Heart right ventricle (tissue), 16 donors: ENCODE results near the gene KRT81. TPM values are rescaled to one million over a fixed set of nuclear protein-coding genes. Genes with fewer than 3 reads are reported as not detected.

Experiments used
- ATAC-seq, 8 donors: fragments of 200-7000 bp; cut with Tn5 transposase; one replicate each; pipeline ENCODE4 v1.9.1; 2020; ENCODE audit warnings: mild to moderate bottlenecking in 8 of 8, moderate library complexity in 8 of 8, moderate number of reproducible peaks in 1 of 8
- DNase-seq, 2 donors: peaks; one replicate each; pipeline ENCODE4 v3.0.0-alpha.2; 2020
- H3K27ac ChIP-seq, 10 donors: fragments of 200-600 bp; sonication (generic) in 2 of 10; one replicate each; pipeline versions ENCODE4 v1.5.0 to v1.8.0; 2020 to 2022; ENCODE audit warnings: mild to moderate bottlenecking in 3 of 10
- H3K27me3 ChIP-seq, 7 donors: fragments of 200-600 bp; one replicate each; pipeline ENCODE4 v1.8.0; 2021 to 2022; ENCODE audit warnings: mild to moderate bottlenecking in 2 of 7
- H3K36me3 ChIP-seq, 9 donors: fragments of 200-600 bp; sonication (generic) in 1 of 9; one replicate each; pipeline versions ENCODE4 v1.5.0 to v1.8.0; 2020 to 2022; ENCODE audit warnings: mild to moderate bottlenecking in 2 of 9
- H3K4me1 ChIP-seq, 9 donors: fragments of 200-600 bp; sonication (generic) in 1 of 9; one replicate each; pipeline versions ENCODE4 v1.5.0 to v1.8.0; 2020 to 2022; ENCODE audit warnings: mild to moderate bottlenecking in 4 of 9
- H3K4me3 ChIP-seq, 10 donors: fragments of 200-600 bp; sonication (generic) in 2 of 10; one replicate each; pipeline versions ENCODE4 v1.5.0 to v1.8.0; 2020 to 2022; ENCODE audit warnings: mild to moderate bottlenecking in 7 of 10, moderate library complexity in 2 of 10
- H3K9me3 ChIP-seq, 11 donors: fragments of 200-600 bp in 10 of 11; sonication (generic) in 2 of 11; one replicate each; pipeline versions ENCODE4 v1.5.0 to v1.8.0; 2013 to 2022; ENCODE audit warnings: mild to moderate bottlenecking in 2 of 11, control low read depth in 1 of 11, moderate library complexity in 1 of 11
- WGBS, 2 donors: extraction: QIAGEN DNeasy Blood & Tissue Kit; methylation state at CpG; one replicate each; pipeline ENCODE4 v1.1.7; 2013; ENCODE audit warnings: inconsistent platforms in 1 of 2; 5-methylcytosine and 5-hydroxymethylcytosine counted together
- intact Hi-C, 10 donors: fragments of 100-400 bp; cut with DNase I; formaldehyde crosslinking; loops; one replicate each; pipeline versions ENCODE4 v1.11.1 to v1.14.2; 2022
- polyA plus RNA-seq, 2 donors: library from polyadenylated mRNA; stranded (reverse); fragments of 200-250 nt; gene quantifications; one replicate each; pipeline ENCODE4 v1.2.3, GENCODE V29; 2013
- total RNA-seq, 10 donors: library from RNA; stranded (reverse); fragmentation: NEBNext Ultra II Directional in 3 of 10; extraction: Animal tissue kit (Norgen Biotek cat#: 25700) in 3 of 10; gene quantifications; one replicate each; pipeline versions ENCODE4 v1.2.1 to v1.2.4, GENCODE V29; 2021 to 2023
- TF ChIP-seq, protein P1 (sequence below), 9 donors: fragments of 200-600 bp; sonication (generic) in 2 of 9; IDR thresholded peaks; one replicate each; pipeline versions ENCODE4 v1.5.0 to v1.8.0; 2021 to 2022; ENCODE audit warnings: antibody characterized with exemption in 9 of 9, mild to moderate bottlenecking in 5 of 9, moderate library complexity in 1 of 9
- donor health status: Arrhythmogenic right ventricular cardiomyopathy.
- donor health status: ischemic (EF 13 %, LVEDD 7.1; RV severe dilation, severe dysfunction).
- donor health status: healthy with polysubstance abuse.
- donor health status: DM: no; HTN: yes; CAD: no.
- donor health status: DM: no; HTN: no; CAD: no.
- donor health status: ischemic (EF 25% LVEDD 6.9; RV normal size, moderate dysfunction).
- donor health status: ischemic (EF 25% LVEDD 5.7; RV mildly dilated, moderate dysfunction).
- donor health status: healthy.
- donor health status: DM: yes; HTN: yes; CAD: no.
- donor health status: Ischemic cardiomyopathy.
- donor health status: ischemic (EF 35%, LVEDD 5.7; RV mildly dilated, moderate dysfunction).
- donor health status: nonischemic (EF 11% LVEDD 7.7; RV severe dilation, severe dysfunction).
- donor health status: DM: yes; HTN: yes; CAD: no.
- donor health status: PGD.
- donor health status: ischemic (EF 29% LVEDD 5.4; RV normal size, mild dysfunction).
- donor health status: nonischemic (EF 23%, LVEDD 6.1; RV moderate dilation, normal function).

The KRT81 gene
- total and polyA plus RNA-seq, 12 donors: not detected

DNA sequence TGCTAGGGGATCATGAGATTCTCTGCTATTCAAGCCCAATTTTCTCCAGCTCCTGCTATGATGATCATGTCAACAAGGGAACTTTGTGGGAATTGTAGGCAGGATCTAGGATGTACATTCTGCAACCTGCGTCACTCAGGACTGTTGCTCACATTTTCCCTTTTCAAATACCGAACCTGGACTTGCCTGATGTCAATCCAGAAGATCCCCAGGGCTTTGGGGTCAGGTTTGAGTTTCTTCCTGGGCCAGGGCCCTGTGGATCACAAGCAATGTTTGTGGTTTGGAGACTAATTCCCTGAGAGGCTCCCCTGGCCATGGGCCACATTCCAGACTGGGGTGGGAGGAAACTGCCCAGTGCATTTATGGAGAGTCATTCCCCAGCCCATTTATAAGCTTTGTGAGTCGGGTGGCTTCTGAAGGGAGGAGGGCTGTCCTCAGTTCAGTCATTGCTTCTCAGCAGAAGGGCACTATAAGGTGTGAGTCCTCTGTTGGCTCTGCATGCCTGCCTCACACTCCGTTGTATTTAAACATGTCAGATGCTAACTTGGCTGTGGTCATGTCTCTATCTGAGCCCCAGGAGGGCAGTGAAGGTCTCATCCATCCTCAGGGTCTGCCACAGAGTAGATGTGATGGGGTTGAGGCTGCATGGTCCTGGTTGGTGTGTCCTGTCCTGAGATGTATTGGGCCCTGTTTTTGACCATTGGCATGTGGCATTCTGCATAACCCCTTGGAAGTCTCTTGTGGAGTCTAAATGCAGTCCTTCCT lies 10.4 kb downstream of the KRT81 start:
- no peak overlapping the region for H3K4me3 ChIP-seq
- peak overlapping the region in 5 of 10 donors; percentile 31 to 69 (median 65) for H3K27ac ChIP-seq
- intact Hi-C loops: no loop called here
- H3K36me3 ChIP-seq: no peaks in the 10 kb centered on the region
- peak in 7 of 8 donors; percentile 22 to 59 (median 48) for ATAC-seq
- DNase-seq: peak; percentile 50 to 65
- TF ChIP-seq, protein P1, sequence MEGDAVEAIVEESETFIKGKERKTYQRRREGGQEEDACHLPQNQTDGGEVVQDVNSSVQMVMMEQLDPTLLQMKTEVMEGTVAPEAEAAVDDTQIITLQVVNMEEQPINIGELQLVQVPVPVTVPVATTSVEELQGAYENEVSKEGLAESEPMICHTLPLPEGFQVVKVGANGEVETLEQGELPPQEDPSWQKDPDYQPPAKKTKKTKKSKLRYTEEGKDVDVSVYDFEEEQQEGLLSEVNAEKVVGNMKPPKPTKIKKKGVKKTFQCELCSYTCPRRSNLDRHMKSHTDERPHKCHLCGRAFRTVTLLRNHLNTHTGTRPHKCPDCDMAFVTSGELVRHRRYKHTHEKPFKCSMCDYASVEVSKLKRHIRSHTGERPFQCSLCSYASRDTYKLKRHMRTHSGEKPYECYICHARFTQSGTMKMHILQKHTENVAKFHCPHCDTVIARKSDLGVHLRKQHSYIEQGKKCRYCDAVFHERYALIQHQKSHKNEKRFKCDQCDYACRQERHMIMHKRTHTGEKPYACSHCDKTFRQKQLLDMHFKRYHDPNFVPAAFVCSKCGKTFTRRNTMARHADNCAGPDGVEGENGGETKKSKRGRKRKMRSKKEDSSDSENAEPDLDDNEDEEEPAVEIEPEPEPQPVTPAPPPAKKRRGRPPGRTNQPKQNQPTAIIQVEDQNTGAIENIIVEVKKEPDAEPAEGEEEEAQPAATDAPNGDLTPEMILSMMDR (IDR thresholded peaks at IDR 0.05): no peak
- 55 to 59% methylated on average over 4 of the region's 4 CpGs for WGBS, 2 donors
- H3K4me1 ChIP-seq: peaks cover 0 to 32% (median 10%) of the 10 kb centered on the region in 9 donors
- no peaks in the 10 kb centered on the region for H3K9me3 ChIP-seq
- peaks cover 0 to 29% (median 18%) of the 10 kb centered on the region in 7 donors for H3K27me3 ChIP-seq

DNA sequence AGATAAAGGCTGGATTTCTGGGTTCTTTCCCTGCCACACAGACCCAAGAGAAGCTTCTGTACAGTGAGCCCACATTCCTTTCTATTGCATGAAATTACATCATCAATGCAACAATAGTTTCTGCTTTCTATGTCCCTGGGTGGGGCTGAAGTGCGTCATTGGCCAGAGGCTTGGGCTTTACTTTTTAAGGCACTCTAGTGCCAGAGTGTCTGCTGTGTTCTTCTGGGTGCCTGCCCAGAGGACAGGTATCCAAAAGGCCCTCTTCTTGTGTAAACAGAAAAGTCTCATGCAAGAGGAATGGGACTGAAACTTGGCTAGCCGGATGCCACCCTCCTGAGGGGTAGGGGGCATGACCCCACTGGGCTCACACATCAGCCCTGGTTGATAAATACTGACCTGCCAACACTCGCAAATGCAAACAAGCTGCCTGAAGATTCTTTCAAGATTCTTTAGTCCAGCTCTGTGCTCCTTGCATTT lies 11.0 kb downstream of the KRT81 start:
- H3K27ac ChIP-seq: peak overlapping the region in 5 of 10 donors; percentile 21 to 69 (median 65)
- TF ChIP-seq, protein P1 (IDR thresholded peaks at IDR 0.05): no peak
- DNase-seq: peak in 1 of 2 donors; percentile 15
- no peak overlapping the region for H3K4me3 ChIP-seq
- WGBS, 2 donors: 63 to 75% methylated on average over 3 of the region's 3 CpGs
- no peaks in the 10 kb centered on the region for H3K9me3 ChIP-seq
- peaks cover 0 to 32% (median 10%) of the 10 kb centered on the region in 9 donors for H3K4me1 ChIP-seq
- peaks cover 0 to 35% (median 18%) of the 10 kb centered on the region in 7 donors for H3K27me3 ChIP-seq
- intact Hi-C loops: no loop called here
- peak in 5 of 8 donors; percentile 30 to 65 (median 52) for ATAC-seq
- H3K36me3 ChIP-seq: no peaks in the 10 kb centered on the region

DNA sequence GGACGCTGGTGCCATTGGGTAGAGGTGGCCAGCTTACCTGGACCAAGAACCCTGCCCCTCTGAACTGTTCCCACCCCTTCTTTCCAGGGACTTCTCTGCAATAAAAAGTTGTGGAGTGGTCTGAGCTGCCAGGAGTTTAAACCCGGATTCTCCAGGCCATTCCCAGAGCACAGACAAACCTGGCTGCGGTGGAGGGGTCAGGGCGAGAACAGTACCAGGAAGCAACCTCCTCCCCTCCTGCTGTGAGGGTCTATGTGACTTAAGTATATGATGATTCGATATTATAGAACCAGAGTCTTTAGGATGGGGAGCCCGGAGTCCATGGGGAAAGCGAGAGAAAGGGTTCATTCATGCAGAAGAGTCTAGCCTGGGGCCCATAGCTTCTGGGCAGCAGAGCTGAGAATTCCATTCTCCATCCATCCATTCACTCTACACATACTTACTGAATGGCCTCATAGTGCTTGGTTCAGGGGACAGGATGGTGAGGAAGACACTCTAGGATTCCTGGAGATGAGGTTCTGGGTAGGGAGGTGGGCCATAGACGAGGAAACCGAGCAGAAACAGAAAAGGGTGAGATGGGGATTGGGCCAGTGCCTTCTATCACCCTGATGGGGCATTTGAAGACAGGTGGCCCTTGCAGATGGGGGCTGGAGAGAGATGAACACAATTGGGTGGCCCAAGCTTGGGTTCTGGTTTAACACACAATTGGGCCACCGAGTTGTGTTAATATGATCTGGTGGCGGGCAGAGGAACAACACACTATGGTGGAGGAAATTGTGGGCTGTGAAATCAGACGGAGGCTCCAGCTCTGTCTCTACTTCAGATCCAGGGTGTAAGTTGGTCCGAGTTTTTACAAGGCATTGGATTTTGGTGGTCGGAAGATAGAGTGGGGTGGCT lies 11.7 kb downstream of the KRT81 start:
- no peaks in the 10 kb centered on the region for H3K9me3 ChIP-seq

More for the DNA sequence above, 11.7 kb downstream of the KRT81 start:
- WGBS, 2 donors: 90 to 96% methylated on average over 14 of the region's 14 CpGs
- Histone ChIP-seq H3K4me1 (peaks cover 0 to 32% (median 10%) of the 10 kb centered on the region in 9 donors), H3K27me3 (peaks cover 0 to 41% (median 18%) of the 10 kb centered on the region in 7 donors), H3K4me3 (no peak overlapping the region), H3K27ac (peak overlapping the region in 4 of 10 donors; percentile 21 to 69 (median 66)), H3K36me3 (no peaks in the 10 kb centered on the region)
- DNase-seq: no peak
- no peak for ATAC-seq
- intact Hi-C loops: loop anchor here in 5 of 10 donors (5.0 to 10.0 kb wide), 5 partner anchors 62 to 122 kb away; no protein-coding TSS in a partner anchor
- TF ChIP-seq, protein P1 (IDR thresholded peaks at IDR 0.05): no peak
